ENCODE results near the gene SLC6A19. TPM values are rescaled to one million over a fixed set of nuclear protein-coding genes. Genes with fewer than 3 reads are reported as not detected.

The SLC6A19 gene
- total and polyA plus RNA-seq, 4 donors = 0.17 to 4.9 (median 0.91) TPM

GRCh38 chr5:1194378-1194777 is 7.0 kb upstream of the SLC6A19 start:
- no peak overlapping the region for H3K9ac ChIP-seq (ENCODE audit: low read depth in 1 of 2, low read length in 2 of 2)
- WGBS = 93% methylated on average over 6 of the region's 6 CpGs
- no peaks in the 10 kb centered on the region for H3K4me1 ChIP-seq (ENCODE audit: control insufficient read depth in 4 of 4, insufficient read depth in 4 of 4, low read length in 3 of 4)
- DNase-seq (ENCODE audit: low spot score) = no peak
- no peaks in the 10 kb centered on the region for H3K9me3 ChIP-seq (ENCODE audit: control insufficient read depth in 4 of 4, low read length in 3 of 4)
- H3K36me3 ChIP-seq (ENCODE audit: control insufficient read depth in 4 of 4, insufficient read depth in 3 of 4, low read depth in 1 of 4, low read length in 3 of 4) = no peaks in the 10 kb centered on the region
- no peak overlapping the region for H3K27ac ChIP-seq (ENCODE audit: low read depth in 1 of 2, low read length in 2 of 2)
- TF ChIP-seq NR2F2 (IDR thresholded peaks at IDR 0.05) (no peak), EGR1 (IDR thresholded peaks at IDR 0.05; ENCODE audit: low read depth in 2 of 2) (no peak), HNF4G (IDR thresholded peaks at IDR 0.05) (no peak), RAD21 (IDR thresholded peaks at IDR 0.05) (no peak), SP1 (IDR thresholded peaks at IDR 0.05) (no peak)
- H3K4me3 ChIP-seq (ENCODE audit: low read depth in 1 of 3, low read length in 3 of 3) = no peak overlapping the region
- H3K27me3 ChIP-seq (ENCODE audit: control insufficient read depth in 4 of 4, insufficient read depth in 4 of 4, low read length in 3 of 4) = peaks cover 0 to 2% (median under 1%) of the 10 kb centered on the region in 4 donors

DNA sequence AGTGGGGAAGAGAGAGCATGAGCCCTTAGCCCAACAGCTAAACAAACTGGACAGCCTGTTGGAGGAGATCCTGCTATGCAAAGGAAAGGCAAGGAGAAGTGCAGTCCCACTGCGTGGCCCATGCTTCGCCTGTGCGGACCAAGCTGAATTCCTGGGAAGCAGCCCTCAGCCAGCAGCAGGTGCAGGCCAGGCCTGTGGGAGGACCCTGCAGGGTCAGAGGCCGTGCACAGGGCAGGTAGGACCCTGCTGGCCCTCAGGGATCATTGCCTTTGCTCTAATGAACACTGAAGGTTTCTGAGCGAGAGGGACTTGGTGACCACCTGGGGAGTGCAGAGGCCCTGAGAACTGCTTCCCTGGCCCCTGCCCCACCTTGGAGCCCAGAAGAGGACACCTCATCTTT is 6.0 kb upstream of the SLC6A19 start:
- no peak overlapping the region for H3K9ac ChIP-seq (ENCODE audit: low read depth in 1 of 2, low read length in 2 of 2)
- H3K27ac ChIP-seq (ENCODE audit: low read depth in 1 of 2, low read length in 2 of 2) = no peak overlapping the region
- 96% methylated on average over 5 of the region's 5 CpGs for WGBS
- H3K4me1 ChIP-seq (ENCODE audit: control insufficient read depth in 4 of 4, insufficient read depth in 4 of 4, low read length in 3 of 4) = no peaks in the 10 kb centered on the region
- DNase-seq (ENCODE audit: low spot score) = no peak
- H3K4me3 ChIP-seq (ENCODE audit: low read depth in 1 of 3, low read length in 3 of 3) = no peak overlapping the region
- peaks cover 0 to 2% (median under 1%) of the 10 kb centered on the region in 4 donors for H3K27me3 ChIP-seq (ENCODE audit: control insufficient read depth in 4 of 4, insufficient read depth in 4 of 4, low read length in 3 of 4)
- no peaks in the 10 kb centered on the region for H3K36me3 ChIP-seq (ENCODE audit: control insufficient read depth in 4 of 4, insufficient read depth in 3 of 4, low read depth in 1 of 4, low read length in 3 of 4)
- H3K9me3 ChIP-seq (ENCODE audit: control insufficient read depth in 4 of 4, low read length in 3 of 4) = no peaks in the 10 kb centered on the region
- TF ChIP-seq HNF4A (conservative IDR thresholded peaks at IDR 0.05) = no peak
- no peak for TF ChIP-seq TAF1 (conservative IDR thresholded peaks at IDR 0.05)
- TF ChIP-seq, protein P1, sequence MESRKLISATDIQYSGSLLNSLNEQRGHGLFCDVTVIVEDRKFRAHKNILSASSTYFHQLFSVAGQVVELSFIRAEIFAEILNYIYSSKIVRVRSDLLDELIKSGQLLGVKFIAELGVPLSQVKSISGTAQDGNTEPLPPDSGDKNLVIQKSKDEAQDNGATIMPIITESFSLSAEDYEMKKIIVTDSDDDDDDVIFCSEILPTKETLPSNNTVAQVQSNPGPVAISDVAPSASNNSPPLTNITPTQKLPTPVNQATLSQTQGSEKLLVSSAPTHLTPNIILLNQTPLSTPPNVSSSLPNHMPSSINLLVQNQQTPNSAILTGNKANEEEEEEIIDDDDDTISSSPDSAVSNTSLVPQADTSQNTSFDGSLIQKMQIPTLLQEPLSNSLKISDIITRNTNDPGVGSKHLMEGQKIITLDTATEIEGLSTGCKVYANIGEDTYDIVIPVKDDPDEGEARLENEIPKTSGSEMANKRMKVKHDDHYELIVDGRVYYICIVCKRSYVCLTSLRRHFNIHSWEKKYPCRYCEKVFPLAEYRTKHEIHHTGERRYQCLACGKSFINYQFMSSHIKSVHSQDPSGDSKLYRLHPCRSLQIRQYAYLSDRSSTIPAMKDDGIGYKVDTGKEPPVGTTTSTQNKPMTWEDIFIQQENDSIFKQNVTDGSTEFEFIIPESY (IDR thresholded peaks at IDR 0.05) = no peak
- no peak for TF ChIP-seq YY1 (IDR thresholded peaks at IDR 0.05)
- TF ChIP-seq GABPA (IDR thresholded peaks at IDR 0.05 in 1 of 2, conservative IDR thresholded peaks at IDR 0.05 in 1 of 2) = no peak
- no peak for TF ChIP-seq RXRA (IDR thresholded peaks at IDR 0.05)
- TF ChIP-seq CTCF (IDR thresholded peaks at IDR 0.05; ENCODE audit: low read depth, low read length, missing input control) = no peak
- no peak for TF ChIP-seq FOXA1 (IDR thresholded peaks at IDR 0.05)
- TF ChIP-seq, protein P2, sequence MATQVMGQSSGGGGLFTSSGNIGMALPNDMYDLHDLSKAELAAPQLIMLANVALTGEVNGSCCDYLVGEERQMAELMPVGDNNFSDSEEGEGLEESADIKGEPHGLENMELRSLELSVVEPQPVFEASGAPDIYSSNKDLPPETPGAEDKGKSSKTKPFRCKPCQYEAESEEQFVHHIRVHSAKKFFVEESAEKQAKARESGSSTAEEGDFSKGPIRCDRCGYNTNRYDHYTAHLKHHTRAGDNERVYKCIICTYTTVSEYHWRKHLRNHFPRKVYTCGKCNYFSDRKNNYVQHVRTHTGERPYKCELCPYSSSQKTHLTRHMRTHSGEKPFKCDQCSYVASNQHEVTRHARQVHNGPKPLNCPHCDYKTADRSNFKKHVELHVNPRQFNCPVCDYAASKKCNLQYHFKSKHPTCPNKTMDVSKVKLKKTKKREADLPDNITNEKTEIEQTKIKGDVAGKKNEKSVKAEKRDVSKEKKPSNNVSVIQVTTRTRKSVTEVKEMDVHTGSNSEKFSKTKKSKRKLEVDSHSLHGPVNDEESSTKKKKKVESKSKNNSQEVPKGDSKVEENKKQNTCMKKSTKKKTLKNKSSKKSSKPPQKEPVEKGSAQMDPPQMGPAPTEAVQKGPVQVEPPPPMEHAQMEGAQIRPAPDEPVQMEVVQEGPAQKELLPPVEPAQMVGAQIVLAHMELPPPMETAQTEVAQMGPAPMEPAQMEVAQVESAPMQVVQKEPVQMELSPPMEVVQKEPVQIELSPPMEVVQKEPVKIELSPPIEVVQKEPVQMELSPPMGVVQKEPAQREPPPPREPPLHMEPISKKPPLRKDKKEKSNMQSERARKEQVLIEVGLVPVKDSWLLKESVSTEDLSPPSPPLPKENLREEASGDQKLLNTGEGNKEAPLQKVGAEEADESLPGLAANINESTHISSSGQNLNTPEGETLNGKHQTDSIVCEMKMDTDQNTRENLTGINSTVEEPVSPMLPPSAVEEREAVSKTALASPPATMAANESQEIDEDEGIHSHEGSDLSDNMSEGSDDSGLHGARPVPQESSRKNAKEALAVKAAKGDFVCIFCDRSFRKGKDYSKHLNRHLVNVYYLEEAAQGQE (IDR thresholded peaks at IDR 0.05) = no peak
- TF ChIP-seq, protein P3, sequence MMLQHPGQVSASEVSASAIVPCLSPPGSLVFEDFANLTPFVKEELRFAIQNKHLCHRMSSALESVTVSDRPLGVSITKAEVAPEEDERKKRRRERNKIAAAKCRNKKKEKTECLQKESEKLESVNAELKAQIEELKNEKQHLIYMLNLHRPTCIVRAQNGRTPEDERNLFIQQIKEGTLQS (IDR thresholded peaks at IDR 0.05) = no peak
- TF ChIP-seq EGR1 (IDR thresholded peaks at IDR 0.05; ENCODE audit: low read depth in 2 of 2) = no peak
- TF ChIP-seq RAD21 (IDR thresholded peaks at IDR 0.05) = no peak
- no peak for TF ChIP-seq FOXA2 (IDR thresholded peaks at IDR 0.05)
- TF ChIP-seq, protein P4, sequence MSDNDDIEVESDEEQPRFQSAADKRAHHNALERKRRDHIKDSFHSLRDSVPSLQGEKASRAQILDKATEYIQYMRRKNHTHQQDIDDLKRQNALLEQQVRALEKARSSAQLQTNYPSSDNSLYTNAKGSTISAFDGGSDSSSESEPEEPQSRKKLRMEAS (IDR thresholded peaks at IDR 0.05) = no peak
- TF ChIP-seq HNF4G (IDR thresholded peaks at IDR 0.05) = no peak
- no peak for TF ChIP-seq NR2F2 (IDR thresholded peaks at IDR 0.05)
